Activated T-helper 17 cell treated with anti-CD3 and anti-CD28 coated beads, Interleukin-2, amount 50 U/mL, for 72 hours (primary cell): Measurements from ENCODE around the gene METTL26. TPM values are rescaled to one million over a fixed set of nuclear protein-coding genes. Genes with fewer than 3 reads are reported as not detected.

Experiments
- ATAC-seq: fragments of 150-1000 bp; cut with Tn5 transposase; replicated peaks from 2 replicates; pipeline ENCODE4 v1.10.0; 2021; ENCODE audit warnings: mild to moderate bottlenecking, moderate library complexity
- H3K27ac Mint-ChIP-seq: one replicate; pipeline ENCODE4 v1.8.0; 2022; ENCODE audit warnings: mixed read lengths
- H3K27me3 Mint-ChIP-seq: one replicate; pipeline ENCODE4 v1.8.0; 2022; ENCODE audit warnings: mixed read lengths
- H3K36me3 Mint-ChIP-seq: one replicate; pipeline ENCODE4 v1.8.0; 2022; ENCODE audit warnings: low read depth, mild to moderate bottlenecking, mixed read lengths
- H3K4me1 Mint-ChIP-seq: one replicate; pipeline ENCODE4 v1.8.0; 2022; ENCODE audit warnings: mixed read lengths
- H3K4me3 Mint-ChIP-seq: one replicate; pipeline ENCODE4 v1.8.0; 2022; ENCODE audit warnings: mild to moderate bottlenecking, mixed read lengths
- H3K9me3 Mint-ChIP-seq: one replicate; pipeline ENCODE4 v1.8.0; 2022; ENCODE audit warnings: mixed read lengths
- total RNA-seq, 2 donors: library from RNA; stranded (reverse); gene quantifications; one replicate each; pipeline ENCODE4 v1.2.3, GENCODE V29; 2022

Gene METTL26
- total RNA-seq, 2 donors from 2014 or later, result 87.4 to 115 TPM

DNA sequence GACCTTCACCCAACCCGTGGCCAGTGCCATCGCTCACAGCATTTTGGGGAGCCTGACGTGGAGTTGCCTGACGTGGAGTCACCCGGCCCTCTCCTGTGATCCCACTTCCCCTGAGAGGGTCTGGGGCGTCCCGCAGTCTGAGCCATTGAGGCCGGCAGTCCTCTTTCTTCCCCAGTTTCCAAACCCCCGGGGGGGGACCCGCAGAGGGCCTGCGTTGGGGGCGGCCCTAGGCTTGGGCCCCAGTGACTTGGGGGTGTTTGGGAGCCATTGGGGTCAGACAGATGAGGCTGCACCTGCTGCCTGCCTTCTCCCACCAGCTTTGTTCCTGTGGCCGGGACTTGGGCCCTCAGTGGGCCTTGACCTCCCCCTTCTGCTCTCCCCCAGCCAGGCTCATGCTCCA lies 33.6 kb upstream of the METTL26 start:
- no peaks in the 10 kb centered on the region for H3K9me3 Mint-ChIP-seq
- H3K27ac Mint-ChIP-seq, result no peak overlapping the region
- peaks cover 35% of the 10 kb centered on the region for H3K36me3 Mint-ChIP-seq
- H3K4me1 Mint-ChIP-seq, result no peaks in the 10 kb centered on the region
- no peak for ATAC-seq
- H3K27me3 Mint-ChIP-seq, result no peaks in the 10 kb centered on the region
- H3K4me3 Mint-ChIP-seq, result peak overlapping the region; percentile 50

DNA sequence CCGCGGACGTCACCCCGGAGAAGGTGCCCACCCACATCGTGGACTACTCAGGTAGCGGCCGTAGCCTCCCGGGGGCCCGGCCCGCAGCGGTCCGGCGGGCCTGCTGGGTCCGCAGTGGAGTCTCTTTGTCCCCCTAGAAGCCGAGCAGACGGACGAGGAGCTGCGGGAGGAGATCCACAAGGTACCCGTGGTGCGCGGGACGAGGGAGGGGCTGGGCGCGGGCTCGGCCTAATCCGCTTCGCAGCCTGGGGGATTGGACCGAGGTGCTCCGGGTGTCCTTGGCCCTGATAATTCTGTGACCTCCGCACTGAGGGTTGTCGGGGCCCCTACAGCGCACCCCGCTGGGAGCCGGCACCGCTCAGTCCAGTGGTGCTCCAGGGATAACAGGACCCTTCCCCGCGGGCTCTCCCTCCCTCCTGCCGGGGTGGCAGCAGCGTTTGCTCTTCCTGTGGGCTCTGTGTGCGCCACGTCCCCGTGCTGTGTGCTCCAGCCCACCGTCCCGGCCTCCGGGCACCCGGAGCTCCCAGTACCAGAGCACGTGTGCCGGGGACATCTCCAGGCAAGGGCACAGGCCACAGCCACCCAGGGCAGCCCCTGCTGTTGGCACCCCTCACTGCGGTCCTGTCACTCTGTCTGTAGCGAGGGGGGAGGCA lies 32.5 kb upstream of the METTL26 start:
- peaks cover 29% of the 10 kb centered on the region for H3K36me3 Mint-ChIP-seq
- H3K27me3 Mint-ChIP-seq, result no peaks in the 10 kb centered on the region
- H3K27ac Mint-ChIP-seq, result peak overlapping the region; percentile 17
- H3K4me1 Mint-ChIP-seq, result no peaks in the 10 kb centered on the region
- no peaks in the 10 kb centered on the region for H3K9me3 Mint-ChIP-seq
- ATAC-seq, result peak; percentile 15
- peak overlapping the region; percentile 71 for H3K4me3 Mint-ChIP-seq

DNA sequence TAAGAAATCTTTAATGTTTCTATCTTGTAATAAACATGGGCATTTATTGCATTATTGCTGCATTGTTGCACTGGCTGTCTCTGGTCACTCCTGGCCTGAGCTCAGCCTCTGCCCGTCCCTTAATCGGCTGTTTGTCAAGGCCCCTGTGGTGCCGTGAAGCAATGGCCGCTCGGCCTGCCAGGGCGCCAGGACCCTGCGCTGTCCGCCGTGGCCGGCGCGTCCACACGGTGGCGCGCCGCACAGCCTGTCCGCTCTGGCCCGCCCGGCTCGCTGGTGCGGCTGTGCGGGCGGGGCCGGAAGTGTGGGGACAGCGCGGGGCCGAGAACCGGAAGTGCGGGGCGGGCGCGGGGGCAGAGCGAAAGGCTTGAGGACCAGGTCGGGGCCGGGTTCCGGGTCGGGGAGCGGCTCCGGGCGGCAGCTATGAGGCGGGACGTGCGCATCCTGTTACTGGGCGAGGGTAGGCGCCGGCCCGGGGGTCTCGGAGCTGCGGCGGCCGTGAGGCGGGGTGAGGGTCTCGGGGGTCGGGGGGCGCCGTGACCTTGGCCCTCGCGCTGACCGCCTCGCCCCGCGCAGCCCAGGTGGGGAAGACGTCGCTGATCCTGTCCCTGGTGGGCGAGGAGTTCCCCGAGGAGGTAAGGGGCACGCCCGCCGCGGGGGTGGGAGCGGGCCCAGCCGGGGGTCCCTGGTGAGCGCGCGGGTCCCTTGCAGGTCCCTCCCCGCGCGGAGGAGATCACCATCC lies 31.8 kb upstream of the METTL26 start, which contains the start of gene RHOT2:
Gene RHOT2 (plus strand): TSS at position 353 of the 739 bp plus-strand sequence. CDS start 68 bp downstream, at position 421.
- Mint-ChIP-seq H3K36me3 (peaks cover 25% of the 10 kb centered on the region), H3K27me3 (no peaks in the 10 kb centered on the region), H3K27ac (peak within 1 kb of the TSS; percentile 73), H3K4me1 (no peaks in the 10 kb centered on the region), H3K9me3 (no peaks in the 10 kb centered on the region), H3K4me3 (peak within 1 kb of the TSS; percentile 71)
- ATAC-seq, result peak; percentile 99

DNA sequence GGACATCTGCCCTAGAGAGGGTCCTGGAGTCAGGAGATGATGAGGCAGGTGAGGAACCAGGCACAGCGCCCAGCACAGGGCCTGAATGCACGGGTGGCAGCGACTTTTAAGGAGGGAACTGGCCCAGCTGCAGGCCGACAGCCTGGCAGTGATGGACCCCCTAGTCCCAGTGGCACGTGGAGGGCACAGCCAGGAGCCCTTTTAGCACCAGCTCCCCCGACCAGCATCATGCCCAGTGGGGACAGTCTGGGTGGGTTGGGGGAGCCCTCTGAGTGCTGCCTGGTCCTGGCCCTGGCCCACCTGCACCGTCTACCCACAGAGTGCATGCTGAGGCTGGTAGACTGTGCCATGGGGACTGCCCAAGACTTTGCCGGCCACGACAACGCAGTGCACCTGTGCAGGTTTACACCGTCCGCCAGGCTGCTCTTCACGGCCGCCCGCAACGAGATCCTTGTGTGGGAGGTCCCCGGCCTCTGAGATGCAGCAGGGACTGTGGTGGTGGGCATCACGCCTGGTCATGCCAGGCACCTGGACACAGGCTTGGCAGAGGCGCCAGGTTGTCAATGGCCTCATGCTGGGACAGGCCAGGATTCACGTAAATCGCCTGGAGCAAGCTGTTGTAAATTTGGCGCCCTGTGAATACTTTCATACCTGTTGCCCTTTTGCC lies 31.1 kb upstream of the METTL26 start:
- peaks cover 20% of the 10 kb centered on the region for H3K36me3 Mint-ChIP-seq
- peak overlapping the region; percentile 71 for H3K4me3 Mint-ChIP-seq
- no peaks in the 10 kb centered on the region for H3K4me1 Mint-ChIP-seq
- peak overlapping the region; percentile 73 for H3K27ac Mint-ChIP-seq
- no peak for ATAC-seq
- H3K27me3 Mint-ChIP-seq, result no peaks in the 10 kb centered on the region
- H3K9me3 Mint-ChIP-seq, result no peaks in the 10 kb centered on the region

DNA sequence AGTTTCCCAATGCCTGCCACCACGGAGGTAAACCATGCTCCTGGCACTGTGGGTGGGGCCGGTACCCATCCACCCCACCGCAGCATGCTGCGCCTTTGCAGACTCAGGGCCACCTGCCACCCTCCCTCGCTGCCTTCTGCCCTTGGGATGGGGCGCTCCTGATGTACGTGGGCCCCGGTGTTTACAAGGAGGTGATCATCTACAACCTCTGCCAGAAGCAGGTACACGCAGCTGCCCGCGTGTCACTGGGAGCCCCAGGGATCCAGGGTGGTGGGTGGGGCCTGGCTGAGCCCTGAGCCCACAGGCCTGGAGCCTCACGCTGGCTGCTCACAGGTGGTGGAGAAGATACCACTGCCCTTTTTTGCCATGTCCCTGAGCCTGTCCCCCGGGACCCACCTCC lies 30.5 kb upstream of the METTL26 start:
- Mint-ChIP-seq H3K4me3 (no peak overlapping the region), H3K36me3 (peaks cover 20% of the 10 kb centered on the region), H3K27me3 (no peaks in the 10 kb centered on the region), H3K9me3 (no peaks in the 10 kb centered on the region), H3K27ac (no peak overlapping the region), H3K4me1 (no peaks in the 10 kb centered on the region)
- ATAC-seq, result no peak

DNA sequence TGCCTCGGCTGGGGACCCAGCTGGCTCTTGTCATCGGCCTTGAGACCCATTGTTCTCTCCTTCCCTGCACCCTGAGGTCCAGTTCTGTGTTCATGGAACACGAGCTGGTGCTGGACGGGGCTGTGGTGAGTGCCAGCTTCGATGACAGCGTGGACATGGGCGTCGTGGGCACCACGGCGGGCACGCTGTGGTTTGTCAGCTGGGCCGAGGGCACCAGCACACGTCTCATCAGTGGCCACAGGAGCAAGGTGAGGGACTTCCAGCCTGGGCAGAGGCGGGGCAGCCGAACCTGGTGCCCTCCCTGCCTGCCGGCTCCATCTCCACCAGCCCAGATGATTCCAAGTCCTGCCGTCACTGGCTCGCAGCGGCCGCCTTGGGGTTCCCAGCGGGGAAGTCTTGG lies 26.5 kb upstream of the METTL26 start:
- no peaks in the 10 kb centered on the region for H3K36me3 Mint-ChIP-seq
- no peak for ATAC-seq
- no peak overlapping the region for H3K27ac Mint-ChIP-seq
- no peak overlapping the region for H3K4me3 Mint-ChIP-seq
- no peaks in the 10 kb centered on the region for H3K27me3 Mint-ChIP-seq
- H3K4me1 Mint-ChIP-seq, result no peaks in the 10 kb centered on the region
- no peaks in the 10 kb centered on the region for H3K9me3 Mint-ChIP-seq

DNA sequence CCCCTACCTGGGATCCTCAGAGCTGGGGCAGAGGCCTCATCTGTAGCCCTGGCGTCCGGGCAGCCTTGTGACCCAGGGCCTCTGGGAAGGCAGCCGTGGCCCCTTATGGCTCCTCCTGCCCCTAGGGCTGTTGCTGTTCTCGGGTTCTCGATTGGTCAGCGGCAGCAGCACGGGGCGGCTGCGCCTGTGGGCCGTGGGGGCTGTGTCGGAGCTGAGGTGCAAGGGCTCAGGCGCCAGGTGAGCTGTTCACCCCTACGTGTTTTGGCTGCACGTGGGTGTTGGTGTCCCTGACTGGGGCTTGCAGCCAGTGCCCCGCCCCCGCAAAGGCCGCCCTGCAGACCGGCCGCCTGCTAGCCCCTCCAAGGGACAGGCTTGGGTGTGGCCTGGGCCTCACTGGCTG lies 26.0 kb upstream of the METTL26 start:
- no peak for ATAC-seq
- Mint-ChIP-seq H3K4me3 (no peak overlapping the region), H3K27me3 (no peaks in the 10 kb centered on the region)

DNA sequence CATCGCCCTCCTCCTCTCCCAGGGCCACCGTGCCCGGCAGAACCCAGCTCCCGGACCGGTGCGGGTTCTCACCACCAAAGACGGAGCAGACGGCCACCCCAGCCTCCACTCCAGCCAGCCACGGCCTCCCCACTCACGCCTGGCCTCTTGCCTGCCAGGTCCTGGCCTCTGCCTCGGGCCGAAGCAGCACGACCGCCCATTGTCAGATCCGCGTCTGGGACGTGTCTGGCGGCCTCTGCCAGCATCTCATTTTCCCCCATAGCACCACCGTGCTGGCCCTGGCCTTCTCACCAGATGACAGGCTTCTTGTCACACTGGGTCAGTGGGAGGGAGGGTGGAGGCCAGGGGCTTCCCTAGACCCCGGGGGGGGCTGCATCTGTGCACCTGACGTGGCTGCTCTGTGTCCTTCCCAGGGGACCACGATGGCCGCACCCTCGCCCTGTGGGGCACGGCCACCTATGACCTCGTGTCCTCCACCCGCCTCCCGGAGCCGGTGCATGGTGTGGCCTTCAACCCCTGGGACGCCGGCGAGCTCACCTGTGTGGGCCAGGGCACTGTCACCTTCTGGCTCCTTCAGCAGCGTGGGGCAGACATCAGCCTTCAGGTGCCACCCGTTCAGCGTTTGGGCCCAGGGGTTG lies 25.2 kb upstream of the METTL26 start:
- no peaks in the 10 kb centered on the region for H3K36me3 Mint-ChIP-seq
- no peak for ATAC-seq
- H3K4me3 Mint-ChIP-seq, result peak overlapping the region; percentile 17
- H3K27ac Mint-ChIP-seq, result no peak overlapping the region
- no peaks in the 10 kb centered on the region for H3K4me1 Mint-ChIP-seq
- no peaks in the 10 kb centered on the region for H3K27me3 Mint-ChIP-seq
- no peaks in the 10 kb centered on the region for H3K9me3 Mint-ChIP-seq

More for the DNA sequence above, 26.0 kb upstream of the METTL26 start:
- Mint-ChIP-seq H3K36me3 (no peaks in the 10 kb centered on the region), H3K27ac (no peak overlapping the region), H3K9me3 (no peaks in the 10 kb centered on the region), H3K4me1 (no peaks in the 10 kb centered on the region)

DNA sequence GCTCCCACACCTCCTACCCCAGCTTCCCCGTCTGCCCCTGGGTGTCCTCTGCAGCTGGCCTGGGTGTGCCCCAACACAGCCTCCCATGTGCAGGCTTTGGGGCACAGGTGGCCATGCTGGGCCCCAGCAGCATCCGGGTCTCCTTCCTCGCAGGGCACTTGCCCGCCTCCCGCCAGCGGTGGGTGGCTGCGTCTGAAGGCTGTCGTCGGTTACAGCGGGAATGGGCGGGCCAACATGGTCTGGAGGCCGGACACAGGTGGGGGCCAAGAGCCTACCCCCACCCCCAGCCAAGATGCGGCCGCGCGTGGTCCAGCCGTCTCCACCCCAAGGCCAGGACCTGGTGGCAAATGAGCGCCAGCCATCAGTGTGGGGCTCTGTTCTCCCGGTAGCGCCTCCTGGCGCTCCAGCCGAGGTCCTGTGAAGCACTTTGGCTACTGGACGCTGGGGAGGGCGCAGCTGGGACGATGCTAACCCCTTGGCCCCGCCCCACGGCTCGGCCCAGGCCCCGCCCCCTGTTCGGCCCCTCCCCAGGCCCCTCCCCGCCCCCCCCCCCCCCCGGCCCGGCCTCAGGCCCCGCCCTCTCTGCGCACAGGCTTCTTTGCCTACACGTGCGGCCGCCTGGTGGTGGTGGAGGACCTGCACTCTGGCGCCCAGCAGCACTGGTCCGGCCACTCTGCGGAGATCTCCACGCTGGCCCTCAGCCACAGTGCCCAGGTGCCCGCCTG lies 24.5 kb upstream of the METTL26 start:
- Mint-ChIP-seq H3K4me1 (no peaks in the 10 kb centered on the region), H3K27ac (no peak overlapping the region), H3K27me3 (no peaks in the 10 kb centered on the region), H3K4me3 (peak overlapping the region; percentile 17), H3K9me3 (no peaks in the 10 kb centered on the region), H3K36me3 (no peaks in the 10 kb centered on the region)
- ATAC-seq, result peak; percentile 79

DNA sequence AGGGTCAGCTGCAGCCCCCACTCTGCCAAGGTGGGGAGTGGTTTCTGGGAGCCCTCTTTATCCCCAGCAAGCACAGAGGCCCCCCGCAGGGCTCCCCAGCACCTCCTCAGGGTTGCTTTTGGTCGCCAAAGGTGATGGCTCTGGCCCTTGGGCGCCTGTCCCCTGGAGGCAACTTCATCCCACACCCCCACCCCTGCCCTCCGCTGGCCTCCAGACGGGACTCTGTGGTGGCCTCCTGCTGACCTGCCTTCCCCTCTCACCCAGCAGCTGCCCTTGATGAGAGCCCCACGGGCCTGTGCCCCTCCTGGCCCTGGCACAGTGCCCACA lies 24.0 kb upstream of the METTL26 start:
- no peaks in the 10 kb centered on the region for H3K4me1 Mint-ChIP-seq
- no peaks in the 10 kb centered on the region for H3K36me3 Mint-ChIP-seq
- H3K4me3 Mint-ChIP-seq, result no peak overlapping the region
- ATAC-seq, result peak; percentile 2
- H3K27ac Mint-ChIP-seq, result no peak overlapping the region
- no peaks in the 10 kb centered on the region for H3K27me3 Mint-ChIP-seq
- H3K9me3 Mint-ChIP-seq, result no peaks in the 10 kb centered on the region

DNA sequence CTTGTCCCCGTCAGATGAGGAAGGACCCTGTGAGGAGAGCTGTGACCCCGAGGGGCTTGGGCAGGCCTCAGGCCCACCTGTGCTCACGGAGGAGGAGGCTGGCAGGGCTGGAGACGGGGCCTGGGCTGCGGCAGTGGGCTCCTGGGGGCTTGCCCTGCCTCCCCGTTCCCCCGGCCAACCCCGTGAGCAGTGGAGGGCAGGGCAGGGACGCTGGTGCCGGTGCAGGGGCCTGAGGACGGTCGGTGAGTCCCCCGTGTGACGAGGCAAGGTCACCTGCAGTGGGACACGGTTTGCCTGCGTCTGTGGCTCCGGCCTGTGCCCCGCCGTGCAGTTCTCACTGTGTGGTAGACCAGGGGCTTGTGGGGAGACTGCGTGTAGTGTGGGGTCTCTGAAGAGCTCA lies 23.5 kb upstream of the METTL26 start:
- no peaks in the 10 kb centered on the region for H3K27me3 Mint-ChIP-seq
- H3K36me3 Mint-ChIP-seq, result no peaks in the 10 kb centered on the region
- no peaks in the 10 kb centered on the region for H3K9me3 Mint-ChIP-seq
- ATAC-seq, result no peak
- H3K4me1 Mint-ChIP-seq, result no peaks in the 10 kb centered on the region
- no peak overlapping the region for H3K27ac Mint-ChIP-seq
- no peak overlapping the region for H3K4me3 Mint-ChIP-seq

DNA sequence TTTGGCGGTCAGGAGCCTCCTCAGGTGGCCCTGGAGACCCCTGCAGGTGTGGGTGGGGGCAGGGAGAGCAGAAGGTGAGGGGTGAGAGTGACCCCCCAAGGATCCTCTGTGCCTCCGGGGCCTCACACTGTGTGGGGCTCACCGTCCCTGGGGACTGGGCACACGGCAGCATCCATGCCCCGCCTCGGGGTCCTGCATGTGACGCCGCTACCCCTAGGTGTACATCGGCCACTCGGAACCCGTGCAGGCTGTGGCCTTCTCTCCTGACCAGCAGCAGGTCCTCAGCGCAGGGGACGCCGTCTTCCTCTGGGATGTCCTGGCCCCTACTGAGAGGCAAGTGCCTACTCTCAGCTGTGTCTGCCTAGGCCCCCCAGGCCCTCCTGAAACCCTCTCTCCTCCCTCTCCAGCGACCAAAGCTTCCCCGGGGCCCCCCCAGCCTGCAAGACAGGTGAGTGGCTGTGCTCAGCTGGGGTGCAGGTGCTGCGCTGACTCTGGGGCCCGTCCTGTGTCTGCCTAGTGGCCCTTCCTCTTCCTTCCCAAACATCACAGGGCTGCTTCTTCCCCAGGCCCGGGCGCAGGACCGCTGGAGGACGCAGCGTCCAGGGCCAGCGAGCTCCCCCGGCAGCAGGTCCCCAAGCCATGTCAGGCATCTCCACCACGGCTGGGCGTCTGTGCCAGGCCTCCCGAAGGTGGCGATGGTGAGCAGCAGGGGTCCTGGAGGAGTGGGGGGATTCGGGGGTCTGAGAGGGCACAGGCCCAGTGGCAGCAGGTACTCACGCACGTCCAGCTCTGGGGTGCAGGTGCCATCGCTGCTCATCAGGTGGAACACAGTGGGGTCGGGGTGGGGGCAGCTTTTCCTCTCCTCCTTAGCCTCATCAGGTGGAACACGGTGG lies 22.8 kb upstream of the METTL26 start:
- H3K9me3 Mint-ChIP-seq, result no peaks in the 10 kb centered on the region
- no peaks in the 10 kb centered on the region for H3K27me3 Mint-ChIP-seq
- no peaks in the 10 kb centered on the region for H3K4me1 Mint-ChIP-seq
- ATAC-seq, result no peak
- no peaks in the 10 kb centered on the region for H3K36me3 Mint-ChIP-seq
- H3K27ac Mint-ChIP-seq, result no peak overlapping the region
- H3K4me3 Mint-ChIP-seq, result no peak overlapping the region

DNA sequence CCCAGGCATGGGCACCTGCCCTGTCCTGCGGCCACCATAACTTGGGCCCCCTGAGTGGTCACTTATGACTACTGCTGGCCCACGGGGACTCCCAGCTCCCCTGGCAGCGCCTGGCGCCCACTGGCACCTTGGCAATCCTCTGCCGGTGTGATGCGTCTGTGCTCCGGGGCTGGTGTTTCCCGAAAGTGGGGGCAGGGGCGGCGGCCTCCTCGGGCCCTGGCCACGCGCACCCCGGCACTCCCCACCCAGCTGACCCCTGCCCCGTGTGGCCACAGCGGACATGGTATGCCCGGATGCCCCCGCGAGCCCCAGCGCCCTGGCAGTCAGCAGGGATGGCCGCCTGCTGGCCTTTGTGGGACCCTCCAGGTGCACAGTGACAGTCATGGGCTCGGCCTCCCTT lies 21.4 kb upstream of the METTL26 start:
- H3K4me1 Mint-ChIP-seq, result no peaks in the 10 kb centered on the region
- H3K27ac Mint-ChIP-seq, result no peak overlapping the region
- no peak overlapping the region for H3K4me3 Mint-ChIP-seq
- no peaks in the 10 kb centered on the region for H3K36me3 Mint-ChIP-seq
- ATAC-seq, result no peak
- H3K27me3 Mint-ChIP-seq, result no peaks in the 10 kb centered on the region
- H3K9me3 Mint-ChIP-seq, result no peaks in the 10 kb centered on the region
